GM21367 (cell line): ENCODE measurements around the gene PRAME.

Experiments
- ATAC-seq: cut with Tn5 transposase; IDR thresholded peaks from one replicate; pipeline ENCODE4 v1.9.1; 2021; ENCODE audit not compliant: unreplicated experiment

The PRAME gene

GRCh38 chr22:22579869-22580604, 21.0 kb upstream of the PRAME start:
- no peak for ATAC-seq

GRCh38 chr22:22578702-22579424, 19.8 kb upstream of the PRAME start:
- ATAC-seq = no peak

DNA sequence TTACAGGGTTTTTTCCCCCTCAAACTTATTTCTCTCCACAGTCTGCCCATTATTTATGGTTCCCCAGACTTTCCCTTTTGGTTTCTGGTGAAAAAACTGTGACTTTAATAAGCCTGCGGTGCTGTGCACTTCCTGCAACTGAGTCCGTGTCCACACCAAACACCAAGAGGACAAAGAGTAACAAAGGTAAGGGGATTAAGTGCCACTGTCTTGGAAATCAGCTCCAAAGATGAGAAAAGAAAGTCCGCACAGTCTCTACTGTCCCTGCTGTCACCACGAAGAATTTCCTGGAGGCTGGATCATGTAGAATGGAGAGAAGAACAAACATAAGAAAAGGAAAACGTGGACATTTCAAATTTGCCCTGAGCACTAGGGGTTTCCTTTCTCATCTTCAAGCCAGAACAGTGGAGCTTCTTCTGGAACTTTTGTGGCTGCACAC, 17.9 kb upstream of the PRAME start:
- no peak for ATAC-seq

DNA sequence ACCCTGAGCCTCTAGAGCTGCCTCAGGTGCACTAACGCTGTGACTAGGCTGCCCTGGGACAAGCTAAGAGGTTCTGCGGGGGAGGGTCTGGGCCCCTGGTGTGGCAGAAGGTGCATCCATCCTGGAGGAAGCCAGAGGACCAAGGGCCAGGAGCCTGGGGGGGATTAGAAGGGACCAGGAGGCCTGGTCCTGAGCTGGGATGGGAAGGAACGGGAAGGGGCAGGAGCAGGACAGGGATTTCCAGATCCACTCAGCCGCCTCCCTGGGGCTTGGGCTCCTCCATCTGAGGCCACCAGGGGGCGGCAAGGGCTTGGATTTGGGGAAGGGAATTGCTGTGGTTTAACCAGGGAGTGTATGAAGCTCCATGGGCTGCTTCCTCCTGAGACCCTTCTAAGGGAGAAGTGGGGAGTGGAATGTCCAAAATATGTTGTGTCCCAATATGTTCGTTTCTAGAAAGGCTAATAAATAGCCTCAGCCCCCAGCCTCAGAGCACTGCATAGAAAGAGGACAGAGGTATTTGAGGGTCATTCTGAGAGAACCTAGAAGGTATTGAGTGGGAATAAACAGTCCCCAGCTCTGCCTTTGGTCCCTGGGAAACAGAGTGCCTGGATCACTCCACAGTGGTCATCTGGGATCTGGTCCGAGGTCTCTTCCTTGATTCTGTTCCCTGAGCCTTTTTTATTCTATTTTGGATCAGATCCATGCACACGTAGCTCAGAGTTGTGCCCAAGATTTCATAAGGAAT, 17.4 kb upstream of the PRAME start:
- no peak for ATAC-seq

GRCh38 chr22:22574361-22574760, 15.3 kb upstream of the PRAME start:
- no peak for ATAC-seq

DNA sequence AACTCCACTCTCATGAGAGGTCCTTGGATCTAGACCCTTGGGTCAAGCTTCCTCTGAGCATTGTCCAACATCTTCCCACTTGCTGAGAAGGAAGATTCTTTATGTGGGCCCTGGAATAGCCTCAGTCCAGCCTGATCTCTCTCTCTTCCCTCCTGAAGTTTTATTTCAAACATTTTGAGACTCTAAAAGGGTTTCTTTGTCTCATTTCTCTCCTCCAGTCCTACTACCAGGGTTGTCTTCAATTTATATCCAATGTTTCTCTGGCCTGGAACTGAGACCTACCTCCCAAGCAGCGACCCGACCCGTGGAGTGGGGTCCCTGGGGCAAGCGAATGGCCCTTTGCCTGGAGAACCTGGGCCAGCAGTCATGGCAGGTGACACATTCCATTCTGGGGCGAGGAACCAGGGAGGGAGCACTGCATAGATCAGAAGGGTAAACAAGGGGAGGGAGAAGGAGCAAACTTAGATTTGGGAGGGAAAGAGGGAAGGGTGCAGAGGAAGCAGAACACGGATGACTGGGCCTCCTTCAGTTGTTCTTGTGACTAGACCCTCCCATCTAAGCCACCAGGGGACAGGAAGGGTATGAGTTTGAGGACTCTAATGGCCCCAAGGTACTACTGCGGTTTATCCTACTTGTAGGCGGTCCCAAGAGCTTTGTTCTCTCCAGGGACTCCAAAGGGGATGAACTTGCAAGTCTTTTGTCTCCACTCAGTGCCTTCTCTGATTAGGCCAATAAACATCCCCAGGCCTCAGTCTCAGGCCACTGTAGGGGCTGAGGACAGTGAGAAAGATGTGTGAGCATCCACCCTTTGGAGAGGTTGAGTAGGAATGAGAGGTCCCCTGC, 14.2 kb upstream of the PRAME start:
- ATAC-seq = no peak

GRCh38 chr22:22571862-22572261, 12.8 kb upstream of the PRAME start:
- ATAC-seq = no peak

- ATAC-seq = no peak
Measured at GRCh38 chr22:22571429-22571828, 12.4 kb upstream of the PRAME start.

- no peak for ATAC-seq
Measured at GRCh38 chr22:22569218-22569617, 10.2 kb upstream of the PRAME start.

DNA sequence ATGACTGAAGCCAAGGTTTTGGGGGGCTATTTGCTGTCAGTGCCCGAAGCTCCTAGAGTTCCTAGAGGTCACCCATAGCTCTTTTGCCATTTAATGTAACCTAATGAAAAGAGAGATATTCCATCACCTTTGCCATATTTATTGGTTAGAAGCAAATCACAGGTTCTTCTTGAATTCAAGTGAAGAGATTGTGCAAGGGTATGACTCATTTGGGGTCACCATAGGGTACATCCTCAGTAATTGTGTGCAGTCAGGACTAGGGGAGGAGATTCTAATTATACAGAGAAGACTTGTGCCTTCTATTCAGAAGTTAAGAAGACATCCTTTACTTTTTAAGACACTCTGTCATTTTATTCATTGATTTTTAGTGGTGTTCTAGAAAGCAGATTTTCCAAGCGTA, 6.9 kb upstream of the PRAME start:
- no peak for ATAC-seq

DNA sequence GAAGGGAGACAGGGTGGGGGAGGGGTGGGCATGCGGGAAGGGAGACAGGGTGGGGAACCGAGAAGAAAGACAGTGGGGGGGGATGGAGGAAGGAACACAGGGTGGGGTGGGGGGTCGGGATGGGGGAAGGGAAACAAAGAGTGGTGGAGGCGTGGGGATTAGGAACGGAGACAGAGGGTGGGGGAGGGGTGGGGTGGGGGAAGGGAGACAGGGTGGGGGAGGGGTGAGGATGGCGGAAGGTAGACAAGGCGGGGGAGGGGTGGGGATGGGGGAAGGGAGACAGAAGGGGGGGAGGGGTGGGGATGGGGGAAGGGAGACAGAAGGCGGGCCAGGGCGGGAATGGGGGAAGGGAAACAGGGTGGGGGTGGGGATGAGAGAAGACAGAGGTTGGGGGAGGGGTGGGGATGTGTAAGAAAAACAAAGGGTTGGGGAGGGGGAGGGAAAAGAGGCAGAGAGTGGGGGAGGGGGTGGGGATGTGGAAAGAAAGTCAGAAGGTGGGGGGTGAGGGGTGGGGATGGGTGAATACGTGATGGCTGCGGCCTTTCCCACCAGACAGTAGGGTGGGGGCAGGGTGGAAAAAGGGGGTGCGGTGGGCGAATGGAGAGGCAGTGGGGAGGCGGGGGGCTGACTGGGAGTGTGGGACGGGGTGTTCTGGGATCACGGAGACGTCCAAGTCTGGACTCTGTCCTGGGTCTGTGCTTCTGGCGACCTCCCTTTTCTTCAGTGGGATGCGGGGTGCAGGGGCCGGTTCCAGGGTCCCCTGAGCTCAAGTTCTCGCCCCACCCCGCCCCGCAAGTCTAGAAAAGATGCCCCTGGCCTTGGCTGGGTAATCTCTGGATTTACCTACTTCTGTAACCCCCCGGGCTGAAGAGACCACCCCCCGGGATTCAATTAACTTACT, 744 bp downstream of the PRAME start:
- ATAC-seq = no peak

DNA sequence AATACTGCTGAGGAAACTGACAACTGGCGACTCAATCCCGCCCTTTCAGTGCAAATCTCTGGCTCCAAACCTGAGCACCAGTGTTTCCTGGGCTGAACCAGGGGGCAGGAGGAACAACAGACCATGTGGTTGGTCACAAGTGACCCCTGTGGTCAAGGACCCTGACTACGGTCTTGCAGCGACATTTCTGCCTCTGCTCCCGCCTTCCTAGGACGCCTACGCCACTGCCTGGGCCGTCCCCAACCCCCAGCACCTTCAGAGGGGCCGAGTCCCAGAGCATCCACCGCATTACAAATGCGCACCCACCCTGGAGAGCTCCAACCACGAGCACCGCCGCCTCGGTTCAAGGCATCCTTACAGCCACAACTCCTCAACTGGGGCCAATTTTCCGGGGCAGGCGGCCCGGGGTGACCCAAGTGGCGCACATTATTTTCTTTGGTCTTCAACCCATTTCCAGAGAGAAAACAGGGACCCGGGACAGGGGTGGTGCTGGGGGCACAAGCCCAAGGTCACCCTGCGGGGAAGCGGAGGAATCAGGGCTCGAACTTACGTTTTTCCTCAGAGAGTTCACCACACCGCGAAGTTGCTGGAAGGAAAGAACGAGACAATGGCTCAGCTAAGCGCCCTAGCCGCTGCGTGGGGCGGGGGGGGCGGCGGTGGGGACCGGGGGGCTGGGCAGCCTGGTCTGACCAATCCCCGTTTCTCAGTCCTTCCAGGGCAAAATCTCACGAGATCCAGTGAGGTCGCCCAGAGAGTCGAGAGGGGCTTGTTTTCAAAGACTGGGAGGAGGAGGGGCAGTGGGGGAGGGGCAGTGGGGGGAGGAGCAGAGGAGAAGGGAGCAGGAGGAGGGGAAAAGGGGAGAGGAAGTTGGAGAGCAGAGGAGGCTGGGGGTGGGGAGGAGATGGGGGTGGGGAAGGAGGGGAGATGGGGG, 1.8 kb downstream of the PRAME start:
- ATAC-seq = no peak

DNA sequence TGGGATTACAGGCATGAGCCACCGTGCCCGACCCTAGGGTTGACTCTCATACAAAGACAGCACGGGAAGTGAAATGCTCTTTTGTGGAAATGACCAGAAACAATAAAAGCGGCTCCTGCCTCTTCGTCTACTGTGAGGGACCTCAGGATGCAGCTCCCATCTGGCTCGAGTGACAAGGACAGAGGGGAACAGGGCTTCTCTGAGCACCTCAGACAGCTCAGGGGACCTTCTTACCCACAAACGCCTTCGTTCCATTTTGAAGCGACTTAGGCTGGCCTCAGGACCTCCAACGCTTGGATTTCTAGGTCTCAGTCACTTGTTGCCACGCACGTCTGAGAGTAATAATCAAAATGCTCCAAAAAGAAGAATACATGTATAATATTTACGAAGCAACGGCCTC, 2.5 kb downstream of the PRAME start:
- ATAC-seq = no peak

DNA sequence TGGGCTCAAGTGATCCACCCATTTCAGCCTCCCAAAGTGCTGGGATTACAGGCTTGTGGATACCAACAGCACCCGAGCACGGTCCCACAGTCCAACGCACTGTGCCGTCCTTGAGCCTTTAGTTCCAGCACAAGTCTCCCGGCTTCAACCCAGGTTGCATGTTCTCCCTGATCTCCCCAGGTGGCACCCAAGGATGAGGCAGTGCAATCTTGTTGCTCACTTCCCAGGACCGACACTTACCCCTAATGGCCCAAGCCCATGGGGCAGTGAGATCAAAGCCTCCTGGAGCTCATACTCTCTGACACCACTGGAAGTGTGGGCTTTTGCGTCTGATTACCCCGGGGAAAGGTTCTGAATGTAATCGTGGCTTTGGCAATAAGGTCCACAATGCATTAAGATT, 3.5 kb downstream of the PRAME start:
- ATAC-seq = no peak

GRCh38 chr22:22554587-22555284, 4.3 kb downstream of the PRAME start:
- ATAC-seq = no peak

DNA sequence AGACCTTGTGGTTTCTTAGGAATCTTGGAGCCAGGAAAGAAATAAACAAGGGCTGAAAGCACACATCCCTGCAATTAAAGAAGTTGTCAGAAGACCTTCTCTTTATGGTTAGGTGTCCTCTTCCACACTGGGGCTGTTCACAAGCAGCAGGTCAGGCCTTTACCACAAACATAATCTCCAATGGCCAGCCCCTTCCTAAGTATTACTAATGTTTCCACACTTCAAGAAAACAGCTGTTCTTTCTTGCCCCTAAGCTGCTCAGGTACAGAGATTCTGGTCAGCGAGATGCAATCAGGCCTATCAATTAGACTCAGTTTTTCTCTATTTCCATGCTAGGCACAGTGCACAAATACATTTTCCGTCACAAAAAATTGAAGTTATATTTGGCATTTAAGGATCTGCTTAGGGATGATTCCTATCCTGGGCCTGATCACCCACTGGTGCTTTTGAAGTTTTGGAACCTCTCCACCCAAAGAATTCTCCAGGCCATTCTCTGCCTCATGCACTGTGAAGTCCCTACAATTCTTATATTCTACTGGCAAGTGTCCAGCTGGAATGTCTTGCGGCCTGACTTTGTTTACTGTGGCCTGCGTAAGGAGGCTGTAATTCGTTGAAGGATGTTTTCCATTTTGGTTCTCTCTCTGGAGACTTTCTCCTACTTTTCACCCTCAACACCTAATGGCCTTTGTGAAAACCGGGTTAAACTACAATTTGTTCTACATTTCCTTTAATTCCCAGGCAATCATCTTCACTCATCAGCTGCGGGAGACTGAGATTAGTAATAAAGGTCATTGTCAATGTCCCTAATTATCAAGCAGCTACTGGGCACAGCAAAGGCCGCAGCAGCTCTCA, 5.1 kb downstream of the PRAME start:
- no peak for ATAC-seq

DNA sequence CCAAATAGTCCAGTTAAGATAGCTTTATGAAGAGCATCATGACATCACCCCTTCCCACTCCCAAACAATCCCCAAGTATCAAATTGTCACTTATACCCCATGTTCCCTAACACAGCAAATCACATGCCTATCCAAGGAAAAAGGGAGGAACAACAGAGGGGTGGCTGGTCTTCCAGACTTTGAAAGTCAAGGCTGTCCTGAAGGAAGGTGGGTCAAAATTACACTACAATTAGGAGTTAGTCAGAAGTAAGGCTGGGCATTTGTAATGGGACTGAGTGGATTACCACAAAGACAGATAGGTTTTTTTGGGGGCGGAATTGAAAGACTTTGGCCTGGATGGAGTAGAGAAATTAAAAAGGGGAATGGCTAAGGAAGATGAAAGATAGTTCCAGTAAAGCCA, 5.9 kb downstream of the PRAME start:
- ATAC-seq = no peak
